Upper lobe of right lung (tissue), 1 donor: Measurements from ENCODE around the gene KRT27. TPM values are rescaled to one million over a fixed set of nuclear protein-coding genes. Genes with fewer than 3 reads are reported as not detected.

Source experiments
- ATAC-seq: fragments of 200-7000 bp; cut with Tn5 transposase; one replicate; pipeline ENCODE4 v1.9.1; 2020; ENCODE audit warnings: mild to moderate bottlenecking, moderate library complexity
- DNase-seq: peaks from one replicate; pipeline ENCODE4 v3.0.0-alpha.2; 2020
- H3K27ac ChIP-seq: fragments of 200-600 bp; one replicate; pipeline ENCODE4 v1.8.0; 2022
- H3K27me3 ChIP-seq: fragments of 200-600 bp; one replicate; pipeline ENCODE4 v1.8.0; 2022; ENCODE audit warnings: mild to moderate bottlenecking
- H3K36me3 ChIP-seq: fragments of 200-600 bp; one replicate; pipeline ENCODE4 v1.8.0; 2022
- H3K4me1 ChIP-seq: fragments of 200-600 bp; one replicate; pipeline ENCODE4 v1.8.0; 2022
- H3K4me3 ChIP-seq: fragments of 200-600 bp; one replicate; pipeline ENCODE4 v1.8.0; 2022; ENCODE audit warnings: mild to moderate bottlenecking
- H3K9me3 ChIP-seq: fragments of 200-600 bp; one replicate; pipeline ENCODE4 v1.8.0; 2022
- intact Hi-C: fragments of 100-400 bp; cut with DNase I; formaldehyde crosslinking; loops from one replicate; pipeline ENCODE4 v1.11.0; 2022
- total RNA-seq: library from RNA; stranded (reverse); fragmentation: NEBNext Ultra II Directional; extraction: Animal tissue kit (Norgen Biotek cat#: 25700); gene quantifications from one replicate; pipeline ENCODE4 v1.2.1, GENCODE V29; 2021
- TF ChIP-seq, protein P1 (sequence below): fragments of 200-600 bp; IDR thresholded peaks from one replicate; pipeline ENCODE4 v1.8.0; 2022; ENCODE audit warnings: antibody characterized with exemption
- donor health status: DM: no; HTN: yes; CAD: no; lungs with severe emphysema.

KRT27 gene
- total RNA-seq, 1 donor from 2014 or later = 0.55 TPM

- intact Hi-C loops = no loop called here
Measured at GRCh38 chr17:40813804-40814203, 31.5 kb upstream of the KRT27 start.

GRCh38 chr17:40812639-40813038 lies 30.3 kb upstream of the KRT27 start:
- ATAC-seq (no peak), DNase-seq (no peak)
- TF ChIP-seq, protein P1, sequence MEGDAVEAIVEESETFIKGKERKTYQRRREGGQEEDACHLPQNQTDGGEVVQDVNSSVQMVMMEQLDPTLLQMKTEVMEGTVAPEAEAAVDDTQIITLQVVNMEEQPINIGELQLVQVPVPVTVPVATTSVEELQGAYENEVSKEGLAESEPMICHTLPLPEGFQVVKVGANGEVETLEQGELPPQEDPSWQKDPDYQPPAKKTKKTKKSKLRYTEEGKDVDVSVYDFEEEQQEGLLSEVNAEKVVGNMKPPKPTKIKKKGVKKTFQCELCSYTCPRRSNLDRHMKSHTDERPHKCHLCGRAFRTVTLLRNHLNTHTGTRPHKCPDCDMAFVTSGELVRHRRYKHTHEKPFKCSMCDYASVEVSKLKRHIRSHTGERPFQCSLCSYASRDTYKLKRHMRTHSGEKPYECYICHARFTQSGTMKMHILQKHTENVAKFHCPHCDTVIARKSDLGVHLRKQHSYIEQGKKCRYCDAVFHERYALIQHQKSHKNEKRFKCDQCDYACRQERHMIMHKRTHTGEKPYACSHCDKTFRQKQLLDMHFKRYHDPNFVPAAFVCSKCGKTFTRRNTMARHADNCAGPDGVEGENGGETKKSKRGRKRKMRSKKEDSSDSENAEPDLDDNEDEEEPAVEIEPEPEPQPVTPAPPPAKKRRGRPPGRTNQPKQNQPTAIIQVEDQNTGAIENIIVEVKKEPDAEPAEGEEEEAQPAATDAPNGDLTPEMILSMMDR = no peak
- Histone ChIP-seq H3K4me1 (no peaks in the 10 kb centered on the region), H3K4me3 (no peak overlapping the region), H3K27me3 (peaks cover 35% of the 10 kb centered on the region), H3K27ac (no peak overlapping the region), H3K36me3 (no peaks in the 10 kb centered on the region), H3K9me3 (no peaks in the 10 kb centered on the region)
- intact Hi-C loops = no loop called here

More at GRCh38 chr17:40813804-40814203, 31.5 kb upstream of the KRT27 start:
- Histone ChIP-seq H3K4me3 (no peak overlapping the region), H3K9me3 (no peaks in the 10 kb centered on the region), H3K27me3 (peaks cover 25% of the 10 kb centered on the region), H3K36me3 (no peaks in the 10 kb centered on the region), H3K27ac (no peak overlapping the region), H3K4me1 (no peaks in the 10 kb centered on the region)
- ATAC-seq = no peak
- DNase-seq = no peak
- TF ChIP-seq, protein P1 = no peak

DNA sequence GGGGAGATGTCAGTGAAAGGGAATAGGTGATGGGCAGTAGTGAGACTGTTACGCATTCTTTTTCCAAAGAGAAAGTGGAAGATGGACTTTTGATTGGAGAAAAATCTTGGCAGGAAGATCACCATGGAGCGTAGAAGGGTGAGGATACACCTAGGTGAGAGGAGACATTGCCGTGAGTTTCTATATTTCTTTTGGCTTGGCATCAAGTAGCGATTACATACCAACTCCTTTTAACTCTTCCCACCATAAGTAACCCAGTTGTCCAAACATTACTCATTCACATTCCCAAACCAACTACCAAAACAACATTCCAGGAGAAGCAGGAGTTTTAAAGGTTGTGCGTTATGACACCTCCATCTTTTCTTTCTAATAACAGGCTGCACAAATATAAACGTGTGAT lies 28.1 kb upstream of the KRT27 start:
- Histone ChIP-seq H3K9me3 (no peaks in the 10 kb centered on the region), H3K4me1 (no peaks in the 10 kb centered on the region), H3K36me3 (no peaks in the 10 kb centered on the region), H3K27ac (no peak overlapping the region), H3K27me3 (peaks cover 41% of the 10 kb centered on the region), H3K4me3 (no peak overlapping the region)
- TF ChIP-seq, protein P1 = no peak
- DNase-seq = no peak
- no peak for ATAC-seq
- intact Hi-C loops = no loop called here

GRCh38 chr17:40809721-40810421 lies 27.5 kb upstream of the KRT27 start:
- Histone ChIP-seq H3K27me3 (peaks cover 48% of the 10 kb centered on the region), H3K4me1 (no peaks in the 10 kb centered on the region), H3K9me3 (no peaks in the 10 kb centered on the region), H3K36me3 (no peaks in the 10 kb centered on the region), H3K4me3 (no peak overlapping the region), H3K27ac (no peak overlapping the region)
- ATAC-seq (no peak), DNase-seq (no peak)
- intact Hi-C loops = no loop called here
- TF ChIP-seq, protein P1 = no peak

DNA sequence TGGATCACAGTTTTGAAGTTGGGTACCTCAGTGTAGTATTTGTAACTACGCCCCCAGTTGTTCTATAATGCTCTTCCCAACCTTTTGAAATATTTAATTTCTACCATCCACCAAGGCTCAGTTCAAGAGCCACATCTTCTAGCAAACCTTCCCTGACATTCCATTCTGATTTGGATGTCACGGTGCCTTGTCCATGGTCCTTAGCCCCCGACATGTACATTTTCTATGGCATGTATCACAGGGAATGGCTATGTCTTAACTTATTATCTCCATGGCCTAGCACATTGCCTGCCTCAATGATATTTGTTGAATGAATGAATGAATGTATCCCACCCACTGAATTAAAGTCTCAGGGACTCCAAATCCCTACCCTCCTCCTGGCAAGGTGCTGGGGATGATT lies 23.8 kb upstream of the KRT27 start:
- TF ChIP-seq, protein P1 = no peak
- intact Hi-C loops = no loop called here
- Histone ChIP-seq H3K4me1 (no peaks in the 10 kb centered on the region), H3K4me3 (no peak overlapping the region), H3K27me3 (peaks cover 44% of the 10 kb centered on the region), H3K9me3 (no peaks in the 10 kb centered on the region), H3K27ac (no peak overlapping the region), H3K36me3 (no peaks in the 10 kb centered on the region)
- DNase-seq (no peak), ATAC-seq (no peak)
